ENCODE measurements around the gene RAD51AP2.

- TF ChIP-seq POLR2AphosphoS5 (IDR thresholded peaks at IDR 0.05; ENCODE audit: insufficient read depth, low read depth, low read length), result no peak
- TF ChIP-seq EZH2 (IDR thresholded peaks at IDR 0.05; ENCODE audit: borderline replicate concordance, low read depth, low read length, severe bottlenecking), result peak; percentile 19
- no peak for TF ChIP-seq CTCF (IDR thresholded peaks at IDR 0.05; ENCODE audit: extremely low read depth in 1 of 2, insufficient read depth in 1 of 2, low read depth in 1 of 2, low read length in 2 of 2)
- no peak for TF ChIP-seq JUN (IDR thresholded peaks at IDR 0.05; ENCODE audit: borderline replicate concordance, insufficient read depth, insufficient read length, low read depth)
- TF ChIP-seq POLR2A (IDR thresholded peaks at IDR 0.05; ENCODE audit: low read depth, low read length), result no peak
- TF ChIP-seq MYC (IDR thresholded peaks at IDR 0.05; ENCODE audit: low read depth, low read length), result no peak
- TF ChIP-seq FOS (IDR thresholded peaks at IDR 0.05; ENCODE audit: borderline replicate concordance, insufficient read depth, low read length), result no peak
- no peak for TF ChIP-seq MAX (IDR thresholded peaks at IDR 0.05; ENCODE audit: insufficient read depth, insufficient read length)
- no peak for TF ChIP-seq GATA2 (IDR thresholded peaks at IDR 0.05; ENCODE audit: insufficient read depth, insufficient read length, low read depth, low read length)
Observed at GRCh38 chr2:17540813-17541530, 22.7 kb upstream of the RAD51AP2 start.
